Loucy (cell line): Measurements from ENCODE around the gene FOXJ2.
"Not testable (repeated sequence)": the region's sequence is repeated elsewhere in the genome, so short reads cannot be mapped to it uniquely, and the experiment has no call there.

ENCODE experiments used
- H2AFZ ChIP-seq: fragments of 200-600 bp; sonication (generic); 2 replicates; pipeline ENCODE4 v1.6.0; 2016; ENCODE audit warnings: antibody characterized with exemption, mild to moderate bottlenecking, low read length, moderate library complexity
- H3F3A ChIP-seq: fragments of 200-600 bp; 2 replicates; pipeline ENCODE4 v1.6.0; 2016; ENCODE audit warnings: antibody characterized with exemption, low read depth, mild to moderate bottlenecking
- H3K27me3 ChIP-seq: fragments of 200-600 bp; sonication (generic); 2 replicates; pipeline ENCODE4 v1.6.1; 2014; ENCODE audit warnings: low read length, mild to moderate bottlenecking; ENCODE audit not compliant: insufficient read depth, poor library complexity, severe bottlenecking
- H3K36me3 ChIP-seq: fragments of 200-600 bp; sonication (generic); 2 replicates; pipeline ENCODE4 v1.6.1; 2016; ENCODE audit warnings: low read length; ENCODE audit not compliant: insufficient read depth
- H3K4me1 ChIP-seq: fragments of 200-600 bp; sonication (generic); 2 replicates; pipeline ENCODE4 v1.5.1; 2014; ENCODE audit warnings: low read length, mild to moderate bottlenecking; ENCODE audit not compliant: insufficient read depth, poor library complexity, severe bottlenecking
- H3K4me2 ChIP-seq: fragments of 200-600 bp; sonication (generic); 2 replicates; pipeline ENCODE4 v1.6.0; 2014; ENCODE audit warnings: antibody characterized with exemption, low read length, low read depth, mild to moderate bottlenecking; ENCODE audit not compliant: poor library complexity, severe bottlenecking
- H3K4me3 ChIP-seq: fragments of 200-600 bp; sonication (generic); 2 replicates; pipeline ENCODE4 v1.5.1; 2014; ENCODE audit warnings: low read length, mild to moderate bottlenecking, mixed read lengths; ENCODE audit not compliant: poor library complexity, severe bottlenecking
- H3K79me2 ChIP-seq: fragments of 200-600 bp; sonication (generic); 2 replicates; pipeline ENCODE4 v1.6.1; 2014; ENCODE audit warnings: low read length; ENCODE audit not compliant: insufficient read depth
- H3K9ac ChIP-seq: fragments of 200-600 bp; sonication (generic); 2 replicates; pipeline ENCODE4 v1.6.0; 2014; ENCODE audit warnings: mild to moderate bottlenecking, low read depth, low read length, moderate library complexity; ENCODE audit not compliant: poor library complexity, severe bottlenecking
- H3K9me2 ChIP-seq: fragments of 200-600 bp; sonication (generic); replicated peaks from 2 replicates; pipeline ENCODE4 v1.6.1; 2016; ENCODE audit warnings: low read depth, low read length, mixed read lengths
- H3K9me3 ChIP-seq: fragments of 200-600 bp; sonication (generic); 2 replicates; pipeline ENCODE4 v1.6.1; 2014; ENCODE audit warnings: mild to moderate bottlenecking, antibody characterized with exemption, low read length, low read depth; ENCODE audit not compliant: insufficient read depth
- H4K20me1 ChIP-seq: fragments of 200-600 bp; sonication (generic); 2 replicates; pipeline ENCODE4 v1.6.0; 2014; ENCODE audit warnings: antibody characterized with exemption, low read length, mild to moderate bottlenecking; ENCODE audit not compliant: insufficient read depth, poor library complexity, severe bottlenecking
- CTCF ChIP-seq: fragments of 200-600 bp; sonication (generic); conservative IDR thresholded peaks from 2 replicates; pipeline ENCODE4 v1.5.1; 2014; ENCODE audit warnings: mild to moderate bottlenecking, antibody characterized with exemption, low read length
- EZH2phosphoT487 ChIP-seq: fragments of 200-600 bp; IDR thresholded peaks from 2 replicates; pipeline ENCODE4 v1.6.1; 2018; ENCODE audit warnings: antibody characterized with exemption, mild to moderate bottlenecking, moderate library complexity, borderline replicate concordance

Gene FOXJ2

GRCh38 chr12:8032242-8033152 is at the start of gene FOXJ2:
FOXJ2 (plus strand) TSS chr12:8032716; CDS start chr12:8039833, 7,117 bp downstream.
- Histone ChIP-seq H3K36me3 (no peaks in the 10 kb centered on the region), H3K4me2 (peak within 1 kb of the TSS; percentile 95), H3K4me1 (peaks cover 49% of the 10 kb centered on the region), H4K20me1 (no peaks in the 10 kb centered on the region), H3K4me3 (peak within 1 kb of the TSS; percentile 95), H2AFZ (peak within 1 kb of the TSS; percentile 82), H3K9me2 (no peaks in the 10 kb centered on the region), H3K9ac (peak within 1 kb of the TSS; percentile 91), H3K9me3 (no peaks in the 10 kb centered on the region), H3K27me3 (no peaks in the 10 kb centered on the region), H3K79me2 (peaks cover 29% of the 10 kb centered on the region), H3F3A (peaks cover 8% of the 10 kb centered on the region; the same call in 1 of the 2 replicates)
- TF ChIP-seq EZH2phosphoT487: no peak
- TF ChIP-seq CTCF: peak; percentile 33

- not testable (repeated sequence) for H3K4me1 ChIP-seq, H3K79me2 ChIP-seq, H3K36me3 ChIP-seq, H3K9me3 ChIP-seq, H3K9me2 ChIP-seq, H3K9ac ChIP-seq, H2AFZ ChIP-seq, H3K4me2 ChIP-seq, H3K4me3 ChIP-seq, H4K20me1 ChIP-seq, H3F3A ChIP-seq, H3K27me3 ChIP-seq
Observed at GRCh38 chr12:7983019-7983418, 49.5 kb upstream of the FOXJ2 start.

GRCh38 chr12:7983460-7983859 is 49.1 kb upstream of the FOXJ2 start:
- not testable (repeated sequence) for H3K4me1 ChIP-seq, H4K20me1 ChIP-seq, H3K36me3 ChIP-seq, H3F3A ChIP-seq, H3K79me2 ChIP-seq, H3K4me2 ChIP-seq, H3K9ac ChIP-seq, H3K27me3 ChIP-seq, H3K9me2 ChIP-seq, H2AFZ ChIP-seq, H3K9me3 ChIP-seq, H3K4me3 ChIP-seq

GRCh38 chr12:7984900-7985299 is 47.6 kb upstream of the FOXJ2 start:
- 0 out of 2 replicates have a peak, but pooled peaks cover 6% of the 10 kb centered on the region for H3F3A ChIP-seq
- no peak overlapping the region for H3K9ac ChIP-seq
- no peak overlapping the region for H2AFZ ChIP-seq
- TF ChIP-seq CTCF: no peak
- TF ChIP-seq EZH2phosphoT487: no peak
- H3K4me3 ChIP-seq: no peak overlapping the region
- H3K79me2 ChIP-seq: no peaks in the 10 kb centered on the region
- H3K4me1 ChIP-seq: peaks cover 16% of the 10 kb centered on the region
- no peak overlapping the region for H3K4me2 ChIP-seq
- no peaks in the 10 kb centered on the region for H3K36me3 ChIP-seq
- H3K27me3 ChIP-seq: no peaks in the 10 kb centered on the region
- H3K9me3 ChIP-seq: no peaks in the 10 kb centered on the region
- no peaks in the 10 kb centered on the region for H3K9me2 ChIP-seq
- no peaks in the 10 kb centered on the region for H4K20me1 ChIP-seq
